OCI-LY1 (cell line): Measurements from ENCODE around the gene PTPN5.

Source experiments
- H2AFZ ChIP-seq: fragments of 200-600 bp; sonication (generic), shearing (Covaris generic); 2 replicates; pipeline ENCODE4 v1.6.0; 2014; ENCODE audit warnings: antibody characterized with exemption, mild to moderate bottlenecking, low read length
- H3F3A ChIP-seq: fragments of 200-600 bp; sonication (generic), shearing (Covaris generic); 2 replicates; pipeline ENCODE4 v1.6.0; 2014; ENCODE audit warnings: mild to moderate bottlenecking, antibody characterized with exemption, low read length, moderate library complexity; ENCODE audit not compliant: insufficient read depth
- H3K27ac ChIP-seq: fragments of 200-600 bp; sonication (generic); 2 replicates; pipeline ENCODE4 v1.5.1; 2014; ENCODE audit warnings: low read length, mixed run types, mild to moderate bottlenecking, low read depth; ENCODE audit not compliant: poor library complexity, severe bottlenecking
- H3K27me3 ChIP-seq: fragments of 200-600 bp; sonication (generic); 2 replicates; pipeline ENCODE4 v1.6.0; 2014; ENCODE audit warnings: antibody characterized with exemption, mild to moderate bottlenecking, low read length, moderate library complexity; ENCODE audit not compliant: insufficient read depth
- H3K36me3 ChIP-seq: fragments of 200-600 bp; sonication (generic); 2 replicates; pipeline ENCODE4 v1.6.1; 2014; ENCODE audit warnings: mild to moderate bottlenecking, antibody characterized with exemption, low read length, moderate library complexity, mixed read lengths; ENCODE audit not compliant: insufficient read depth
- H3K4me1 ChIP-seq: fragments of 200-600 bp; sonication (generic); 2 replicates; pipeline ENCODE4 v1.5.1; 2014; ENCODE audit warnings: mild to moderate bottlenecking, low read length, moderate library complexity; ENCODE audit not compliant: insufficient read depth, severe bottlenecking
- H3K4me2 ChIP-seq: fragments of 200-600 bp; sonication (generic), shearing (Covaris generic); 2 replicates; pipeline ENCODE4 v1.6.1; 2014; ENCODE audit warnings: low read length
- H3K4me3 ChIP-seq: fragments of 200-600 bp; sonication (generic); 2 replicates; pipeline ENCODE4 v1.5.1; 2014; ENCODE audit warnings: low read length, low read depth, mild to moderate bottlenecking, mixed read lengths; ENCODE audit not compliant: poor library complexity, severe bottlenecking
- H3K79me2 ChIP-seq: fragments of 200-600 bp; shearing (Covaris generic); 2 replicates; pipeline ENCODE4 v1.6.1; 2016; ENCODE audit warnings: mixed run types, low read length, mixed read lengths; ENCODE audit not compliant: insufficient read depth
- H3K9ac ChIP-seq: fragments of 200-600 bp; sonication (generic), shearing (Covaris generic); 2 replicates; pipeline ENCODE4 v1.6.1; 2014; ENCODE audit warnings: mild to moderate bottlenecking, low read length, mixed read lengths
- H3K9me2 ChIP-seq: fragments of 200-600 bp; sonication (generic), shearing (Covaris generic); 2 replicates; pipeline ENCODE4 v1.6.1; 2014; ENCODE audit warnings: low read depth, mild to moderate bottlenecking, low read length, mixed read lengths
- H3K9me3 ChIP-seq: fragments of 200-600 bp; shearing (Covaris generic); 2 replicates; pipeline ENCODE4 v1.6.1; 2014; ENCODE audit warnings: low read length, mixed read lengths
- H4K20me1 ChIP-seq: fragments of 200-600 bp; sonication (generic), shearing (Covaris generic); 2 replicates; pipeline ENCODE4 v1.6.0; 2016; ENCODE audit warnings: mild to moderate bottlenecking, low read length; ENCODE audit not compliant: insufficient read depth
- CTCF ChIP-seq: fragments of 200-600 bp; sonication (generic), shearing (Covaris generic); IDR thresholded peaks from 2 replicates; pipeline ENCODE4 v1.5.1; 2017; ENCODE audit warnings: mild to moderate bottlenecking, antibody characterized with exemption, low read length, moderate library complexity, mixed read lengths
- EZH2 ChIP-seq: fragments of 200-600 bp; sonication (generic), shearing (Covaris generic); IDR thresholded peaks from 2 replicates; pipeline ENCODE4 v1.8.0; 2017; ENCODE audit warnings: borderline replicate concordance, mixed run types, mild to moderate bottlenecking, antibody characterized with exemption, low read length, moderate library complexity, mixed read lengths

Gene PTPN5

GRCh38 chr11:18804199-18804999 lies 12.8 kb upstream of the PTPN5 start:
- TF ChIP-seq EZH2 (no peak), CTCF (no peak)
- H3K9me3 ChIP-seq: no peaks in the 10 kb centered on the region
- no peaks in the 10 kb centered on the region for H3K79me2 ChIP-seq
- no peaks in the 10 kb centered on the region for H3F3A ChIP-seq
- H3K4me1 ChIP-seq: no peaks in the 10 kb centered on the region
- no peaks in the 10 kb centered on the region for H4K20me1 ChIP-seq
- no peaks in the 10 kb centered on the region for H3K9me2 ChIP-seq
- no peak overlapping the region for H3K9ac ChIP-seq
- no peaks in the 10 kb centered on the region for H3K27me3 ChIP-seq
- H3K36me3 ChIP-seq: no peaks in the 10 kb centered on the region
- H3K27ac ChIP-seq: no peak overlapping the region
- H3K4me2 ChIP-seq: no peak overlapping the region
- H2AFZ ChIP-seq: no peak overlapping the region
- no peak overlapping the region for H3K4me3 ChIP-seq

- Histone ChIP-seq H3K4me1 (no peaks in the 10 kb centered on the region), H3K27ac (no peak overlapping the region), H3F3A (no peaks in the 10 kb centered on the region), H3K27me3 (no peaks in the 10 kb centered on the region), H3K36me3 (no peaks in the 10 kb centered on the region), H3K4me2 (no peak overlapping the region), H3K9me2 (no peaks in the 10 kb centered on the region), H3K4me3 (no peak overlapping the region), H3K79me2 (no peaks in the 10 kb centered on the region), H2AFZ (no peak overlapping the region), H3K9ac (no peak overlapping the region), H4K20me1 (no peaks in the 10 kb centered on the region), H3K9me3 (no peaks in the 10 kb centered on the region)
- no peak for TF ChIP-seq EZH2
- TF ChIP-seq CTCF: peak; percentile 79
Observed at GRCh38 chr11:18802381-18803257, 11.0 kb upstream of the PTPN5 start.

- H3K9ac ChIP-seq: no peak overlapping the region
- no peak for TF ChIP-seq EZH2
- no peak for TF ChIP-seq CTCF
- no peaks in the 10 kb centered on the region for H3K9me2 ChIP-seq
Observed at GRCh38 chr11:18798799-18799469, 7.3 kb upstream of the PTPN5 start.

More at GRCh38 chr11:18798799-18799469, 7.3 kb upstream of the PTPN5 start:
- Histone ChIP-seq H3K4me3 (no peak overlapping the region), H3K4me1 (no peaks in the 10 kb centered on the region), H3K27ac (no peak overlapping the region), H3K36me3 (no peaks in the 10 kb centered on the region), H3F3A (no peaks in the 10 kb centered on the region), H3K9me3 (no peaks in the 10 kb centered on the region), H3K27me3 (no peaks in the 10 kb centered on the region), H3K4me2 (no peak overlapping the region), H4K20me1 (no peaks in the 10 kb centered on the region), H2AFZ (no peak overlapping the region), H3K79me2 (no peaks in the 10 kb centered on the region)
